H1 (cell line): Measurements from ENCODE around the gene GEN1. TPM values are rescaled to one million over a fixed set of nuclear protein-coding genes. Genes with fewer than 3 reads are reported as not detected.

ENCODE experiments used
- BACH1 ChIP-seq: IDR thresholded peaks from 2 replicates; pipeline ENCODE4 v1.6.1; 2012; ENCODE audit warnings: low read length, improper control_type of control experiment
- EZH2 ChIP-seq: fragments of 200-600 bp; sonication (generic); IDR thresholded peaks from 2 replicates; pipeline ENCODE4 v1.7.1; 2012; ENCODE audit warnings: low read depth, mild to moderate bottlenecking, moderate library complexity, low read length, inconsistent platforms; ENCODE audit not compliant: severe bottlenecking
- MAFK ChIP-seq: IDR thresholded peaks from 2 replicates; pipeline ENCODE4 v1.6.1; 2012; ENCODE audit warnings: low read depth, mild to moderate bottlenecking, improper control_type of control experiment, low read length
- SIRT6 ChIP-seq: IDR thresholded peaks from one replicate; pipeline ENCODE4 v1.7.1; 2012; ENCODE audit warnings: low read length, inconsistent platforms
- polyA plus RNA-seq, 7 experiments: library from polyadenylated mRNA; depleted of rRNA in 3 of 7; stranded (reverse) in 5 of 7; unstranded in 2 of 7; fragments of >200 nt in 5 of 7; fragments of 200-250 nt in 2 of 7; gene quantifications; 1 replicate in 5 of 7; 2 replicates in 1 of 7; 4 replicates in 1 of 7; pipeline versions ENCODE4 v1.2.1 to v1.2.3, GENCODE V29; 2011 to 2013; ENCODE audit warnings: missing spikeins in 2 of 7, mixed read lengths in 2 of 7
- total RNA-seq: library from RNA; stranded (reverse); fragmentation: NEBNext Ultra II Directional; extraction: Animal tissue kit (Norgen Biotek cat#: 25700); gene quantifications from 2 replicates; pipeline ENCODE4 v1.2.1, GENCODE V29; 2021

Gene GEN1
- total and polyA plus RNA-seq, 2 of the 8 experiments (the other 6 are each of a cell fraction or from before 2014, with no cell fraction given) = 6.9 to 19.2 TPM

- TF ChIP-seq EZH2 = no peak
- TF ChIP-seq SIRT6 = no peak
- no peak for TF ChIP-seq MAFK
- no peak for TF ChIP-seq BACH1
Measured at GRCh38 chr2:17740203-17740602, 13.7 kb upstream of the GEN1 start (continued).
